ENCODE results near the gene PGAP3. TPM values are rescaled to one million over a fixed set of nuclear protein-coding genes. Genes with fewer than 3 reads are reported as not detected.

PGAP3 gene
- total RNA-seq, 1 donor from 2014 or later, result 12.2 TPM

- Histone ChIP-seq H3K4me3 (ENCODE audit: insufficient read depth, low read depth, low read length) (no peak overlapping the region), H3K4me2 (ENCODE audit: low read length) (no peak overlapping the region), H3K9me3 (ENCODE audit: insufficient read depth, low read depth, low read length) (no peaks in the 10 kb centered on the region), H3K27ac (ENCODE audit: low read depth, low read length) (no peak overlapping the region), H3K36me3 (ENCODE audit: insufficient read depth, low read length) (no peaks in the 10 kb centered on the region), H4K20me1 (ENCODE audit: insufficient read depth, low read length) (peaks cover 12% of the 10 kb centered on the region), H2AFZ (ENCODE audit: low read depth, low read length) (no peak overlapping the region), H3K9ac (ENCODE audit: low read length) (no peak overlapping the region), H3K27me3 (ENCODE audit: insufficient read depth, low read length) (no peaks in the 10 kb centered on the region), H3K79me2 (ENCODE audit: insufficient read depth, low read length) (peaks cover 19% of the 10 kb centered on the region), H3K4me1 (ENCODE audit: insufficient read depth, low read length) (peaks cover 10% of the 10 kb centered on the region)
- H3K9me3 Mint-ChIP-seq (ENCODE audit: unreplicated experiment), result no peaks in the 10 kb centered on the region
- no peaks in the 10 kb centered on the region for H3K36me3 Mint-ChIP-seq (ENCODE audit: low read depth, unreplicated experiment)
- no peak overlapping the region for H3K27ac Mint-ChIP-seq (ENCODE audit: unreplicated experiment)
- FAIRE-seq (no peak), DNase-seq (ENCODE audit: low read depth) (no peak)
- H3K4me3 Mint-ChIP-seq (ENCODE audit: unreplicated experiment), result no peak overlapping the region
- TF ChIP-seq EZH2 (IDR thresholded peaks at IDR 0.05; ENCODE audit: insufficient read depth, low read length) (no peak), CTCF (IDR thresholded peaks at IDR 0.05; ENCODE audit: insufficient read depth, low read depth, low read length) (no peak)
- no peaks in the 10 kb centered on the region for H3K27me3 Mint-ChIP-seq (ENCODE audit: low read depth, unreplicated experiment)
- peaks cover 15% of the 10 kb centered on the region for H3K4me1 Mint-ChIP-seq (ENCODE audit: low read depth, unreplicated experiment)
These were observed 8.9 kb upstream of the PGAP3 start for GRCh38 chr17:39696731-39697130.

- Histone ChIP-seq H2AFZ (ENCODE audit: low read depth, low read length) (no peak overlapping the region), H3K4me1 (ENCODE audit: insufficient read depth, low read length) (no peaks in the 10 kb centered on the region), H3K27me3 (ENCODE audit: insufficient read depth, low read length) (no peaks in the 10 kb centered on the region), H3K9ac (ENCODE audit: low read length) (no peak overlapping the region), H4K20me1 (ENCODE audit: insufficient read depth, low read length) (no peaks in the 10 kb centered on the region), H3K79me2 (ENCODE audit: insufficient read depth, low read length) (peaks cover 4% of the 10 kb centered on the region), H3K4me2 (ENCODE audit: low read length) (no peak overlapping the region), H3K9me3 (ENCODE audit: insufficient read depth, low read depth, low read length) (no peaks in the 10 kb centered on the region), H3K4me3 (ENCODE audit: insufficient read depth, low read depth, low read length) (no peak overlapping the region), H3K36me3 (ENCODE audit: insufficient read depth, low read length) (no peaks in the 10 kb centered on the region), H3K27ac (ENCODE audit: low read depth, low read length) (no peak overlapping the region)
- no peak for TF ChIP-seq CTCF (IDR thresholded peaks at IDR 0.05; ENCODE audit: insufficient read depth, low read depth, low read length)
- TF ChIP-seq EZH2 (IDR thresholded peaks at IDR 0.05; ENCODE audit: insufficient read depth, low read length), result no peak
- Mint-ChIP-seq H3K36me3 (ENCODE audit: low read depth, unreplicated experiment) (no peaks in the 10 kb centered on the region), H3K27me3 (ENCODE audit: low read depth, unreplicated experiment) (no peaks in the 10 kb centered on the region), H3K4me3 (ENCODE audit: unreplicated experiment) (peak overlapping the region; percentile 72), H3K4me1 (ENCODE audit: low read depth, unreplicated experiment) (peaks cover 9% of the 10 kb centered on the region), H3K27ac (ENCODE audit: unreplicated experiment) (peak overlapping the region; percentile 79), H3K9me3 (ENCODE audit: unreplicated experiment) (no peaks in the 10 kb centered on the region)
- no peak for DNase-seq (ENCODE audit: low read depth)
- FAIRE-seq, result no peak
These were observed 7.2 kb upstream of the PGAP3 start for GRCh38 chr17:39695089-39695474.

- H3K36me3 ChIP-seq (ENCODE audit: insufficient read depth, low read length), result no peaks in the 10 kb centered on the region
- H3K9me3 ChIP-seq (ENCODE audit: insufficient read depth, low read depth, low read length), result no peaks in the 10 kb centered on the region
- H3K9ac ChIP-seq (ENCODE audit: low read length), result no peak overlapping the region
- peaks cover 2% of the 10 kb centered on the region for H3K79me2 ChIP-seq (ENCODE audit: insufficient read depth, low read length)
- H3K36me3 Mint-ChIP-seq (ENCODE audit: low read depth, unreplicated experiment), result no peaks in the 10 kb centered on the region
- peak overlapping the region; percentile 79 for H3K27ac Mint-ChIP-seq (ENCODE audit: unreplicated experiment)
- TF ChIP-seq CTCF (IDR thresholded peaks at IDR 0.05; ENCODE audit: insufficient read depth, low read depth, low read length) (no peak), EZH2 (IDR thresholded peaks at IDR 0.05; ENCODE audit: insufficient read depth, low read length) (no peak)
- no peak overlapping the region for H3K4me2 ChIP-seq (ENCODE audit: low read length)
- H3K27me3 Mint-ChIP-seq (ENCODE audit: low read depth, unreplicated experiment), result no peaks in the 10 kb centered on the region
- peaks cover 9% of the 10 kb centered on the region for H3K4me1 Mint-ChIP-seq (ENCODE audit: low read depth, unreplicated experiment)
- H3K4me1 ChIP-seq (ENCODE audit: insufficient read depth, low read length), result no peaks in the 10 kb centered on the region
- no peak overlapping the region for H3K4me3 Mint-ChIP-seq (ENCODE audit: unreplicated experiment)
- no peaks in the 10 kb centered on the region for H3K27me3 ChIP-seq (ENCODE audit: insufficient read depth, low read length)
- DNase-seq (ENCODE audit: low read depth), result no peak
- H3K27ac ChIP-seq (ENCODE audit: low read depth, low read length), result no peak overlapping the region
- H3K4me3 ChIP-seq (ENCODE audit: insufficient read depth, low read depth, low read length), result no peak overlapping the region
- no peak for FAIRE-seq
- H4K20me1 ChIP-seq (ENCODE audit: insufficient read depth, low read length), result no peaks in the 10 kb centered on the region
- H2AFZ ChIP-seq (ENCODE audit: low read depth, low read length), result no peak overlapping the region
- H3K9me3 Mint-ChIP-seq (ENCODE audit: unreplicated experiment), result no peaks in the 10 kb centered on the region
These were observed 6.7 kb upstream of the PGAP3 start for GRCh38 chr17:39694593-39694992.
